Bronchial epithelial cell (primary cell): ENCODE measurements around the gene MET. TPM values are rescaled to one million over a fixed set of nuclear protein-coding genes. Genes with fewer than 3 reads are reported as not detected.
"Not testable (repeated sequence)": the region's sequence is repeated elsewhere in the genome, so short reads cannot be mapped to it uniquely, and the experiment has no call there.

Experiments used
- DNase-seq: peaks from one replicate; pipeline ENCODE4 v3.0.0-alpha.2; 2010; ENCODE audit warnings: low read depth
- FAIRE-seq: peaks from 2 replicates; lab custom pipeline; 2011; peaks lifted over from hg19 to GRCh38; lab: Jason Lieb, UNC
- H3K27me3 ChIP-seq: 2 replicates; pipeline ENCODE4 v1.5.1; 2011; ENCODE audit warnings: low read length; ENCODE audit not compliant: control insufficient read depth, insufficient read depth
- H3K36me3 ChIP-seq: 2 replicates; pipeline ENCODE4 v1.5.1; 2011; ENCODE audit warnings: low read length; ENCODE audit not compliant: control insufficient read depth, insufficient read depth
- H3K4me3 ChIP-seq: 2 replicates; pipeline ENCODE4 v1.5.1; 2011; ENCODE audit warnings: mild to moderate bottlenecking, low read depth, low read length, control low read depth
- total RNA-seq: library from RNA; depleted of rRNA; stranded (reverse); fragments of >200 nt; gene quantifications from 2 replicates; pipeline ENCODE4 v1.2.1, GENCODE V29; 2014
- TF ChIP-seq, protein P1 (sequence below): IDR thresholded peaks from 2 replicates; pipeline ENCODE4 v1.5.1; 2011; ENCODE audit warnings: mild to moderate bottlenecking, moderate library complexity, low read length, control low read depth, inconsistent platforms; ENCODE audit not compliant: insufficient read depth, severe bottlenecking

Gene MET
- total RNA-seq, 1 donor from 2014 or later: 156 TPM

DNA sequence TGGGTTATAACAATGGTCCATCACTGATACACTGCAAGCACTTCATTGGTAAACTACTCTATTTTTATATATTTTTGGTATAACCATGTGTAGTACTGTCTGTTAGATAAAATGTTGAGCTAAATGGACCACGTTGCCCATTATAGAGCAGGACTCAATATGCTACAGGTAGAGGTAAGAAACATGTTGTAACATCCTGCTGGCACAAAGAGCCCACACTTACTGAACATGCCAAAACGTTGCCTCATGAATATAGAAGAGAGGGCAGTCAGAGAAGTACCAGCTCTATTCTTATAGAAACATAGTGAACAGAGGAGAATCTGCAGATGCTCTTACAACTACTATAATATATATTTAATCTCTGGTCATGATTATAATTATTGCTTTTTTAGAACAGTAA, 18.4 kb upstream of the MET start:
- TF ChIP-seq, protein P1, sequence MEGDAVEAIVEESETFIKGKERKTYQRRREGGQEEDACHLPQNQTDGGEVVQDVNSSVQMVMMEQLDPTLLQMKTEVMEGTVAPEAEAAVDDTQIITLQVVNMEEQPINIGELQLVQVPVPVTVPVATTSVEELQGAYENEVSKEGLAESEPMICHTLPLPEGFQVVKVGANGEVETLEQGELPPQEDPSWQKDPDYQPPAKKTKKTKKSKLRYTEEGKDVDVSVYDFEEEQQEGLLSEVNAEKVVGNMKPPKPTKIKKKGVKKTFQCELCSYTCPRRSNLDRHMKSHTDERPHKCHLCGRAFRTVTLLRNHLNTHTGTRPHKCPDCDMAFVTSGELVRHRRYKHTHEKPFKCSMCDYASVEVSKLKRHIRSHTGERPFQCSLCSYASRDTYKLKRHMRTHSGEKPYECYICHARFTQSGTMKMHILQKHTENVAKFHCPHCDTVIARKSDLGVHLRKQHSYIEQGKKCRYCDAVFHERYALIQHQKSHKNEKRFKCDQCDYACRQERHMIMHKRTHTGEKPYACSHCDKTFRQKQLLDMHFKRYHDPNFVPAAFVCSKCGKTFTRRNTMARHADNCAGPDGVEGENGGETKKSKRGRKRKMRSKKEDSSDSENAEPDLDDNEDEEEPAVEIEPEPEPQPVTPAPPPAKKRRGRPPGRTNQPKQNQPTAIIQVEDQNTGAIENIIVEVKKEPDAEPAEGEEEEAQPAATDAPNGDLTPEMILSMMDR: no peak
- H3K4me3 ChIP-seq: no peak overlapping the region
- no peaks in the 10 kb centered on the region for H3K36me3 ChIP-seq
- FAIRE-seq: no peak
- no peaks in the 10 kb centered on the region for H3K27me3 ChIP-seq
- DNase-seq: peak; percentile 90

DNA sequence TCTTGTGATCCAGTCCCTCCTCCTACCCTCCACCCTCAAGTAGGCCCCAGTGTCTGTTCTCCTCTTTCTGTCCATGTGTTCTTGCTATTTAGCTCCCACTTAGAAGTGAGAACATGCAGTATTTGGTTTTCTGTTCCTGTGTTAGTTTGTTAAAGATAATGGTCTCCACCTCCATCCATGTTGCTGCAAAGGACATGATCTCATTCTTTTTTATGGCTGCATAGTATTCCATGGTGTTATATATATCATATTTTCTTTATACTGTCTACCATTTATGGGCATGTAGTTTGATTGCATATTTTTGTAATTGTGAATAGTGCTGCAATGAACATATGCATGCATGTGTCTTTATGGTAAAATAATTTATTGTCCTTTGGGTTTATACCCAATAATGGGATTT, 12.7 kb upstream of the MET start:
- H3K36me3 ChIP-seq, DNase-seq, H3K4me3 ChIP-seq, FAIRE-seq, H3K27me3 ChIP-seq: not testable (repeated sequence)

DNA sequence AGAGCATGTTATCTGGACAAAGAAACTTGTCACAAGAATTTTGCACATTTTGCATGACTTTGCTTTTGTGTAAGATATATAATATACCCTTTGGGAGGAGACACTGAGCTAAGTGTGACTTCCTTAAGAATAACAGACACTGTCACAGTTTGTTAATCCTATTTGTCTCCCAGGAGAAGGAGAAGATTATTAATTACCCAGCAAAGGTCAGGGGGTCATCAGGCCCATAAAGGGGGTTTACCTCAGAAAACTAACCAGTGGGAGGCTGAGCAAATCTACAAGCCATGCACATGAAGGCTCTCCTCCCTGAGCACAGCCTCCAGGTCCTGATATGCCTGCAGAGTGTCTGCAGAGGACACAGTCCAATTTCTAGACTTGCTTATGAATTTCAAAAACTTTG, 10.1 kb upstream of the MET start:
- TF ChIP-seq, protein P1: no peak
- Histone ChIP-seq H3K4me3 (no peak overlapping the region), H3K27me3 (no peaks in the 10 kb centered on the region), H3K36me3 (no peaks in the 10 kb centered on the region)
- FAIRE-seq: no peak
- DNase-seq: no peak

DNA sequence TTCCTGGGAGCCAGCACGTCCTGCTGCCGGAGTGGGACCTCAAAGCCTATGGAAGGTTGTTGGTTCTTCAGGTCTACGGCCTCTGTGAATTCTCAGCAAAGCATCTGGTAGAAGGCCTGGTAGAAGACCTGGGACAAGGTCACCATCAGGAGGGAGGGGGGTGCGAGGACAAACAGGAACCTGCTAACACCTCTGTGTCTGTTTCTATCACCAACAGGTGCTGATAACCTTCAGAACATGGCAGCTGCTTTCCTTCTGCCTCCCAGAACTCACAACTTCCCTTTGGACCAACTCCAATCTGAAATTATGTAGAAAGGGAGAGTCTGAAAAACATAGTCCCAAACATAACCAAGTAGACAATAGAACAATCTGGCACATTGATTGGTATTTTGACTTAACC, 8.3 kb upstream of the MET start:
- DNase-seq: no peak
- Histone ChIP-seq H3K36me3 (no peaks in the 10 kb centered on the region), H3K27me3 (no peaks in the 10 kb centered on the region), H3K4me3 (no peak overlapping the region)
- peak; percentile 60 for FAIRE-seq
- TF ChIP-seq, protein P1: no peak

DNA sequence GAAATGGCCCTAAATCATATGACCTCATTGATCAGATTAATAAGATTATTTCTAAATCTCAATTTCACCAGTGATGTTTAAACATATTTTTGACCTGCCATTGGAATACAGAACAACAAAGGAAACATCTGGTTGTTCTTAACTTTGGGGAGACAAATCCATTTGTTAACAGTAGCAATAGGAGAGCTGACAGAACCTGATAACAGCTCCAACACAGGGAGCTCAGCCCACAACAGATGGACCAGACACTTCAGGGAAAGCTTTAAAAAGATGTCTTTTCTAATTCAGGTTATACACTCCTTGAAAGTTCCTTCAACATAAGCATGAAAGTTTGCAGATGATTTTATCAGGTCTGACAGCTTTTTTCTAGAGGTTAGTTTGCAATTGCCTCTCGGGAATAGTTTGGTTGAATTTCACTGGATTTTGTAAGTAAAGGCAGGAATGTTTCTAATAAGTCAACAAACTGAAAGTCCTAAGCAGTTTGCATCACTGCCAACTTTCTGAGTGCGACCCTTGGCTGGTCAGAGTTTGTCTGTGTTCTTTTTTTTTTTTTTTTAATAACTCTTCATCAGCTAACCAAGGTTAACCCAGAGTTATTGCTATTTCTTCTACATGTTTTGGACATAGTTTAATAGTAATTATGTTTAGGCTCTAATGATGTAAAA, 6.5 kb upstream of the MET start:
- no peak for FAIRE-seq
- H3K36me3 ChIP-seq: no peaks in the 10 kb centered on the region

DNA sequence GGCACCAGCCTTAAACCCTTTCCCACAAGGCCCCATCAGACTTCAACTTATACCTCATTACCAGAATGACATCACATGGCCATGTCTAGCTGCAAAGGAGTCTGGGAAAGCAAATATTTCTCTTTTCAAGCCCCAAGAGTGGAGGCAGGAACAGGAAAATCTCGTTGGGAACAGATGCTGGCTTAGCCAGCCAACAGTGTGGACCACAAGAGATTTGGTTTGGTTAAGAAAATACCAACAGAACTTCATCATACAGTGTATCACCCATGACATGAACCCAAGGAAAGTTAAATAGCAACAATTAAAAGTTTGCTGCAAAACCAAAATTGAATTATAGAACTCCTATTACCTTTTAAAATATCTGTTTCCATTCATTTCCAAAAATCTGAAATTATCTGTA, 2.2 kb upstream of the MET start:
- Histone ChIP-seq H3K27me3 (no peaks in the 10 kb centered on the region), H3K4me3 (no peak overlapping the region), H3K36me3 (no peaks in the 10 kb centered on the region)
- DNase-seq (no peak), FAIRE-seq (no peak)
- TF ChIP-seq, protein P1: no peak

More for the DNA sequence above, 6.5 kb upstream of the MET start:
- no peaks in the 10 kb centered on the region for H3K27me3 ChIP-seq
- TF ChIP-seq, protein P1: no peak
- H3K4me3 ChIP-seq: no peak overlapping the region
- no peak for DNase-seq
